PC-9 (cell line): Measurements from ENCODE around the gene TUBG1. TPM values are rescaled to one million over a fixed set of nuclear protein-coding genes. Genes with fewer than 3 reads are reported as not detected.

Source experiments
- BruUV-seq: library from RNA; stranded (reverse); fragments of 400-500 nt; replicated peaks from 2 replicates; lab custom pipeline; 2021; lab: Mats Ljungman, UMichigan
- CTCF ChIA-PET: fragments of 300-600 bp; sonication (Branson Sonifier 250); formaldehyde crosslinking; loops from one replicate; lab custom pipeline; 2022; ENCODE audit warnings: antibody characterized with exemption; lab: Charles Lee
- POLR2A ChIA-PET: fragments of 300-600 bp; sonication (Branson Sonifier 250); formaldehyde crosslinking; loops from one replicate; lab custom pipeline; 2022; ENCODE audit warnings: antibody characterized with exemption; ENCODE audit not compliant: unreplicated experiment; lab: Charles Lee
- DNase-seq, 2 experiments: peaks; one replicate each; pipeline versions ENCODE4 v3.0.0 to v3.0.0-alpha.2; 2015 to 2022; ENCODE audit warnings: mixed read lengths in 1 of 2
- H2AFZ ChIP-seq: fragments of 200-600 bp; sonication (generic); 2 replicates; pipeline ENCODE4 v1.8.1; 2017; ENCODE audit warnings: antibody characterized with exemption
- H3F3A ChIP-seq: fragments of 200-600 bp; sonication (generic); 2 replicates; pipeline ENCODE4 v1.8.1; 2017; ENCODE audit warnings: antibody characterized with exemption, mild to moderate bottlenecking, low read depth; ENCODE audit not compliant: insufficient read depth
- H3K27ac ChIP-seq: fragments of 200-600 bp; sonication (generic); 2 replicates; pipeline ENCODE4 v1.6.1; 2016; ENCODE audit warnings: mixed run types
- H3K27me3 ChIP-seq: fragments of 200-600 bp; sonication (generic); 2 replicates; pipeline ENCODE4 v1.6.1; 2016; ENCODE audit warnings: low read depth, mixed run types; ENCODE audit not compliant: insufficient read depth
- H3K36me3 ChIP-seq: fragments of 200-600 bp; sonication (generic); 2 replicates; pipeline ENCODE4 v1.6.1; 2016; ENCODE audit warnings: low read depth, mixed run types
- H3K4me1 ChIP-seq: fragments of 200-600 bp; sonication (generic); replicated peaks from 2 replicates; pipeline ENCODE4 v1.6.1; 2016; ENCODE audit warnings: mixed run types; ENCODE audit not compliant: insufficient read depth
- H3K4me2 ChIP-seq: fragments of 200-600 bp; sonication (generic); 2 replicates; pipeline ENCODE4 v1.6.1; 2017; ENCODE audit warnings: mixed run types
- H3K4me3 ChIP-seq: fragments of 200-600 bp; sonication (generic); 2 replicates; pipeline ENCODE4 v1.6.1; 2016; ENCODE audit warnings: mixed run types
- H3K79me2 ChIP-seq: fragments of 200-600 bp; sonication (generic); 2 replicates; pipeline ENCODE4 v1.6.1; 2017; ENCODE audit warnings: low read depth, mixed run types
- H3K9me2 ChIP-seq: fragments of 200-600 bp; sonication (generic); 2 replicates; pipeline ENCODE4 v1.8.1; 2017; ENCODE audit warnings: mild to moderate bottlenecking; ENCODE audit not compliant: insufficient read depth
- H3K9me3 ChIP-seq: fragments of 200-600 bp; sonication (generic); 2 replicates; pipeline ENCODE4 v1.8.1; 2016; ENCODE audit warnings: low read depth; ENCODE audit not compliant: insufficient read depth
- H4K20me1 ChIP-seq: fragments of 200-600 bp; sonication (generic); 2 replicates; pipeline ENCODE4 v1.8.1; 2017; ENCODE audit not compliant: insufficient read depth
- CTCF ChIP-seq: fragments of 200-600 bp; sonication (generic); conservative IDR thresholded peaks from 2 replicates; pipeline ENCODE4 v1.6.1; 2017; ENCODE audit warnings: mixed run types, antibody characterized with exemption, mild to moderate bottlenecking, moderate library complexity
- EZH2 ChIP-seq: fragments of 200-600 bp; sonication (generic); IDR thresholded peaks from 2 replicates; pipeline ENCODE4 v1.8.0; 2017; ENCODE audit warnings: antibody characterized with exemption, low read depth
- intact Hi-C: fragments of 100-400 bp; cut with micrococcal nuclease; formaldehyde crosslinking; loops from one replicate; pipeline ENCODE4 v1.10.0; 2022; ENCODE audit not compliant: unreplicated experiment
- total RNA-seq: library from RNA; stranded (reverse); gene quantifications from 2 replicates; pipeline ENCODE4 v1.2.3, GENCODE V29; 2021

TUBG1 gene
- total RNA-seq, 1 experiment from 2014 or later, result 85.6 TPM

DNA sequence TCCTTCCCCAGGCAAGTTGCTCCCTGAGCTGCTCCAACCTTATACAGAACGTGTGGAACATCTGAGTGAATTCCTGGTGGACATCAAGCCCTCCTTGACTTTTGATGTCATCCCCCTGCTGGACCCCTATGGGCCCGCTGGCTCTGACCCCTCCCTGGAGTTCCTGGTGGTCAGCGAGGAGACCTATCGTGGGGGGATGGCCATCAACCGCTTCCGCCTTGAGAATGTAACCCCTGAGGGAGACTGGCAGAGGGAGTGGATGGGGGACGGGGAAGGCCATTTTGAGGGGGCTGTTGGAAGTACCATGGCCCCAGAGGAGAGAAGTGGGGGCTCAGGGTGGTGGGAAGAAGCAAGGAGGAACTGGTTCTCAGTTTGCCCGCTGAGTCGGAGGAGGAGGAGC is 45.5 kb upstream of the TUBG1 start:
- intact Hi-C loops, result loop anchor here (2.0 kb wide), 1 partner anchor 27 kb away; the partner anchor contains the start of gene NAGLU
- H3K9me3 ChIP-seq, result no peaks in the 10 kb centered on the region
- peaks cover 15% of the 10 kb centered on the region for H3K36me3 ChIP-seq
- H3F3A ChIP-seq, result peaks cover 67% of the 10 kb centered on the region
- BruUV-seq, result no TSS peak
- H3K27ac ChIP-seq, result no peak overlapping the region
- POLR2A ChIA-PET, result no interaction called here
- H3K4me1 ChIP-seq, result peaks cover 32% of the 10 kb centered on the region
- H3K9me2 ChIP-seq, result no peaks in the 10 kb centered on the region
- peak overlapping the region; percentile 99 for H3K4me2 ChIP-seq
- peaks cover 58% of the 10 kb centered on the region for H3K79me2 ChIP-seq
- H4K20me1 ChIP-seq, result no peaks in the 10 kb centered on the region
- peak overlapping the region; percentile 81 for H3K4me3 ChIP-seq
- DNase-seq, result no peak
- CTCF ChIA-PET, result interaction anchor here (0.7 kb wide), 1 partner anchor 9 kb away, joined by 3 read pairs; no protein-coding TSS in a partner anchor
- no peak overlapping the region for H2AFZ ChIP-seq
- no peak for TF ChIP-seq CTCF
- no peak for TF ChIP-seq EZH2
- no peaks in the 10 kb centered on the region for H3K27me3 ChIP-seq

GRCh38 chr17:42564815-42565522 is 44.5 kb upstream of the TUBG1 start:
- TF ChIP-seq CTCF (no peak), EZH2 (no peak)
- no peak overlapping the region for H3K4me2 ChIP-seq
- peaks cover 75% of the 10 kb centered on the region for H3F3A ChIP-seq
- H3K9me3 ChIP-seq, result no peaks in the 10 kb centered on the region
- no peak overlapping the region for H2AFZ ChIP-seq
- H3K4me3 ChIP-seq, result no peak overlapping the region
- H3K27me3 ChIP-seq, result no peaks in the 10 kb centered on the region
- H3K4me1 ChIP-seq, result peaks cover 32% of the 10 kb centered on the region
- DNase-seq, result no peak
- ChIA-PET POLR2A (no interaction called here), CTCF (no interaction called here)
- H4K20me1 ChIP-seq, result no peaks in the 10 kb centered on the region
- H3K27ac ChIP-seq, result no peak overlapping the region
- H3K79me2 ChIP-seq, result peaks cover 63% of the 10 kb centered on the region
- H3K9me2 ChIP-seq, result no peaks in the 10 kb centered on the region
- peaks cover 16% of the 10 kb centered on the region for H3K36me3 ChIP-seq
- intact Hi-C loops, result no loop called here
- BruUV-seq, result no TSS peak

DNA sequence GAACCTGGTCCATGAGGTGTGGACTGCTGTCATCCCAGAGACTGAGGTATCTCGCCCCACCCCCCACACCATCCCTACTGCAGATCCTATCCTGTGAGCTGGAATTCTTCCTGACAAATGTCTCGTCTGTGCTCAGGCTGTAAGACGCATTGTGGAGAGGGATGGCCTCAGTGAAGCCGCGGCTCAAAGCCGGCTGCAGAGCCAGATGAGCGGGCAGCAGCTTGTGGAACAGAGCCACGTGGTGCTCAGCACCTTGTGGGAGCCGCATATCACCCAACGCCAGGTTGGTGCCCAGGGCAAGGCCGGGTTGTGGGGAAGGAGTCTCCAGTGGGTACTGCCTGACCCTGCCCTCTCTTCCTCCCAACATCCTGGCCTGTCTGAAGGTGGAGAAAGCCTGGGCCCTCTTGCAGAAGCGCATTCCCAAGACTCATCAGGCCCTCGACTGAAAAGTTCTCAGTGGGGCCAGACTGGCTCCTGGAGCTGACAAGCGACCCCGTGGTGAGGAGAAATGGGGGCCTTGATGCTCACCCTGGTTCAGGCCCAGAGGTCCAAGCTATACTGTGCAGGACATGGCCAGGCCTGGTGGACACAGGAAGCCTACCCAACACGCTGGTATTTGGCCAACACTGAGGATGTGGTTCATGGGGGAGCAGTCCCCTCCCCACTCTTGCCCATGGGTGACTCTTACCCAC is 43.8 kb upstream of the TUBG1 start:
- TSS peak; percentile 16 for BruUV-seq
- no peak overlapping the region for H3K4me3 ChIP-seq
- no peaks in the 10 kb centered on the region for H3K27me3 ChIP-seq
- POLR2A ChIA-PET, result no interaction called here
- no peak overlapping the region for H2AFZ ChIP-seq
- no peak for DNase-seq
- no peaks in the 10 kb centered on the region for H4K20me1 ChIP-seq
- no peak for TF ChIP-seq EZH2
- TF ChIP-seq CTCF, result no peak
- CTCF ChIA-PET, result interaction anchor here (0.9 kb wide), 1 partner anchor 13 kb away, joined by 8 read pairs; no protein-coding TSS in a partner anchor
- H3K36me3 ChIP-seq, result peaks cover 20% of the 10 kb centered on the region
- peaks cover 73% of the 10 kb centered on the region for H3F3A ChIP-seq
- peaks cover 63% of the 10 kb centered on the region for H3K79me2 ChIP-seq
- H3K9me2 ChIP-seq, result no peaks in the 10 kb centered on the region
- no peaks in the 10 kb centered on the region for H3K9me3 ChIP-seq
- H3K27ac ChIP-seq, result no peak overlapping the region
- intact Hi-C loops, result no loop called here
- no peak overlapping the region for H3K4me2 ChIP-seq
- H3K4me1 ChIP-seq, result peaks cover 32% of the 10 kb centered on the region
